ENCODE results near the gene RFX2. TPM values are rescaled to one million over a fixed set of nuclear protein-coding genes. Genes with fewer than 3 reads are reported as not detected.
A peak's percentile ranks its signal among the peaks of the same experiment; 100 is the strongest.

Gene RFX2
- total RNA-seq, 1 donor from 2014 or later: 1.2 TPM

DNA sequence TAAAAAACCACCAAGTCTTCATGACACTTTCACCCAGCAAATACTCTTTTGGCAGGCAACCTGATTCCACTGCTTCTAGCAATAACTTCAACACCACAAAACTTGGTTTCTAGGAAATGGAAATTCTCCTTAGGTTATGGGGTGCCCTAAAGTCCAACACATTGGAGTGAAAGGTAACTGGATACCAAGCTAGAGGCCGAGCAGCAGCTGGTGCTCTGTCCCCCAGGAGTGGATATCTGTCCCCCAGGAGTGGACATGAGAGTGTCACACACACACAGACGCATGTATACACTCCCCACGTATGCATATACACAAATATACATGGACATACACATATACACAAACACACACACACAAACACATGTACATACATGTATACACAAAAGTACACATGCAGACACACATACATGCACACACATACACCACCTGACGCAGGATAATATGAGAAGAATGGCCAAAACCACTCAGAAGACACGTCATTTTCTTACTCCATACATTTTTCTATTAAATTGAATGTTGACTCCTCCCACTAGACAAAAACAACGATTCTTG lies 50.8 kb downstream of the RFX2 start:
- Mint-ChIP-seq H3K9me3 (ENCODE audit: unreplicated experiment) (no peaks in the 10 kb centered on the region), H3K27me3 (ENCODE audit: unreplicated experiment) (peaks cover 13% of the 10 kb centered on the region), H3K27ac (ENCODE audit: unreplicated experiment) (peak overlapping the region; percentile 14), H3K4me1 (ENCODE audit: unreplicated experiment) (peaks cover 16% of the 10 kb centered on the region), H3K4me3 (ENCODE audit: unreplicated experiment) (no peak overlapping the region), H3K36me3 (ENCODE audit: low read depth, unreplicated experiment) (no peaks in the 10 kb centered on the region)
- TF ChIP-seq, protein P1, sequence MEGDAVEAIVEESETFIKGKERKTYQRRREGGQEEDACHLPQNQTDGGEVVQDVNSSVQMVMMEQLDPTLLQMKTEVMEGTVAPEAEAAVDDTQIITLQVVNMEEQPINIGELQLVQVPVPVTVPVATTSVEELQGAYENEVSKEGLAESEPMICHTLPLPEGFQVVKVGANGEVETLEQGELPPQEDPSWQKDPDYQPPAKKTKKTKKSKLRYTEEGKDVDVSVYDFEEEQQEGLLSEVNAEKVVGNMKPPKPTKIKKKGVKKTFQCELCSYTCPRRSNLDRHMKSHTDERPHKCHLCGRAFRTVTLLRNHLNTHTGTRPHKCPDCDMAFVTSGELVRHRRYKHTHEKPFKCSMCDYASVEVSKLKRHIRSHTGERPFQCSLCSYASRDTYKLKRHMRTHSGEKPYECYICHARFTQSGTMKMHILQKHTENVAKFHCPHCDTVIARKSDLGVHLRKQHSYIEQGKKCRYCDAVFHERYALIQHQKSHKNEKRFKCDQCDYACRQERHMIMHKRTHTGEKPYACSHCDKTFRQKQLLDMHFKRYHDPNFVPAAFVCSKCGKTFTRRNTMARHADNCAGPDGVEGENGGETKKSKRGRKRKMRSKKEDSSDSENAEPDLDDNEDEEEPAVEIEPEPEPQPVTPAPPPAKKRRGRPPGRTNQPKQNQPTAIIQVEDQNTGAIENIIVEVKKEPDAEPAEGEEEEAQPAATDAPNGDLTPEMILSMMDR (IDR thresholded peaks at IDR 0.05; ENCODE audit: unreplicated experiment): no peak
- no peak for DNase-seq (ENCODE audit: low spot score)

DNA sequence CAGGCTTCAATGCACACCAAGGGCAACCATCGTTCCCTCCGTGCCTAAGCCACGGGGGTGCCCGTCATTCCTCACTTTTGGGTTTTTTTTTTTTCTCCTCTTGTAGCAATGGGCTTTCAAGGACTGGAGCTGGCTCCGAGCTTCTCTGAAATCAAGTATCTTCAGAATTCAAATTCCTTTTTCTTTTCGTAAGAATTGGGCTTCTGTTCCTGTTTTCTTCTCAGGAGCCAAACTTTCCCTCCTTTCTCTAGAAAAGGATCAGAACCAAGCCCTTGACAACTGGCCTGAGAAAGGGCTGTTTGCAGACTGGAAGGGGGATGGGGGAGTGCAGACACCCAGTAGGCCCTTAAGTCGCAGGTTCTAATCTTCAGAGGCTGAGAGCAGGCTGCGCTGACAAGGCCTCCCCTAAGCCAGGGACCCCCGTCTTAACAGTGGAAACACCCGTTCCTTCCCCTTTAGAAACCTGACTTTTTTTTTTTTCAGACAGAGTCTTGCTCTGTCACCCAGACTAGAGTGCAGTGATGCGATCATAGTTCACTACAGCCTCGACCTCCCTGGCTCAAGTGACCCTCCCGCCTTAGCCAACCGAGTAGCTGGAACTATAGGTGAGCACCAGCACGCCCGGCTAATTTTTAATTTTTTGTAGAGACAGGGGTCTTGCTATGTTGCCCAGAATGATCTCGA lies 51.6 kb downstream of the RFX2 start:
- Mint-ChIP-seq H3K27me3 (ENCODE audit: unreplicated experiment) (peaks cover 13% of the 10 kb centered on the region), H3K4me1 (ENCODE audit: unreplicated experiment) (peaks cover 16% of the 10 kb centered on the region), H3K27ac (ENCODE audit: unreplicated experiment) (no peak overlapping the region)

DNA sequence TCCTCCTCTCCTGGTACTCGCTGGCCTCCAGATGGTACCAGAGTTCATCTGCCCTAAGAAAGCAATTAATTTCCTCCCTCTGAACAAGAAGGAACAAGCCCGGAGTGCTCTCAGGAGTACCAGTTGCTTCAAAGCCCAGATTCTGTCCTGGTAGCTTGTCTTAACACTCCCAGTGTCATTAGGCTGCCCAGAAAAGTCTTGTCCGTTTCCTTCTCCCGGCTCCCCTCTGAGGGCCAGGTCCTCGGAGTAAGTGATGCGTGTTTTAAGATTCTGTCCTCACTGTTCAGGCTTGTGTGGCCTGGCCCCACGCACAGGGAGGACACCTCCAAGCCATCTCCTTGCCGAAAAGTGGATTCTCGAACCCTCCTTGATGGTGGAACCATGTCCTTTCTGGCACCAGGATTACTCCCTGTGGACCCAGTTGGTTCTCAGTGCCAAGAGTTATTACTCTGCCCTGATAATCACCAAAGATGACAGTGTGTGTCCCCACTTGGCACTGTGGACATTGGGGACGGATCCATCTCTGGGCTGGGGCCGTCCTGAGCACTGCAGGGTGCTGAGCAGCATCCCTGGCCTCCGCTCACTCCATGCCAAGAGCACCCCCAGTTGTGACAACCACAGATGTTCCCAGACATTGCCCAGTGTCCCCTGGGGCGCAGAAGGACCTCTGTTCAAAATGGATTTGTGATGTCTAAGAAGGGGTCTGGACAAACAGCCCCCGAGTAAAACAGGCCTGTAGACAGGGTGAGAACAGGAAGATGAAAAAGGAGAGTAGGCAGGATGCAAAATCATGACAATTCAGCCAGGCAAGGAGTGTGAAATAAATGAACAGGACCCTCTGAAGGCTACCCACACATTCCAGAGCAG lies 52.4 kb downstream of the RFX2 start:
- H3K36me3 Mint-ChIP-seq (ENCODE audit: low read depth, unreplicated experiment): no peaks in the 10 kb centered on the region
- H3K27ac Mint-ChIP-seq (ENCODE audit: unreplicated experiment): peak overlapping the region; percentile 83
- DNase-seq (ENCODE audit: low spot score): no peak
- peaks cover 16% of the 10 kb centered on the region for H3K4me1 Mint-ChIP-seq (ENCODE audit: unreplicated experiment)
- H3K4me3 Mint-ChIP-seq (ENCODE audit: unreplicated experiment): no peak overlapping the region
- H3K9me3 Mint-ChIP-seq (ENCODE audit: unreplicated experiment): no peaks in the 10 kb centered on the region
- H3K27me3 Mint-ChIP-seq (ENCODE audit: unreplicated experiment): peaks cover 13% of the 10 kb centered on the region
- TF ChIP-seq, protein P1 (IDR thresholded peaks at IDR 0.05; ENCODE audit: unreplicated experiment): no peak

More for the DNA sequence above, 51.6 kb downstream of the RFX2 start:
- Mint-ChIP-seq H3K36me3 (ENCODE audit: low read depth, unreplicated experiment) (no peaks in the 10 kb centered on the region), H3K9me3 (ENCODE audit: unreplicated experiment) (no peaks in the 10 kb centered on the region), H3K4me3 (ENCODE audit: unreplicated experiment) (no peak overlapping the region)
- DNase-seq (ENCODE audit: low spot score): no peak
- TF ChIP-seq, protein P1 (IDR thresholded peaks at IDR 0.05; ENCODE audit: unreplicated experiment): no peak

DNA sequence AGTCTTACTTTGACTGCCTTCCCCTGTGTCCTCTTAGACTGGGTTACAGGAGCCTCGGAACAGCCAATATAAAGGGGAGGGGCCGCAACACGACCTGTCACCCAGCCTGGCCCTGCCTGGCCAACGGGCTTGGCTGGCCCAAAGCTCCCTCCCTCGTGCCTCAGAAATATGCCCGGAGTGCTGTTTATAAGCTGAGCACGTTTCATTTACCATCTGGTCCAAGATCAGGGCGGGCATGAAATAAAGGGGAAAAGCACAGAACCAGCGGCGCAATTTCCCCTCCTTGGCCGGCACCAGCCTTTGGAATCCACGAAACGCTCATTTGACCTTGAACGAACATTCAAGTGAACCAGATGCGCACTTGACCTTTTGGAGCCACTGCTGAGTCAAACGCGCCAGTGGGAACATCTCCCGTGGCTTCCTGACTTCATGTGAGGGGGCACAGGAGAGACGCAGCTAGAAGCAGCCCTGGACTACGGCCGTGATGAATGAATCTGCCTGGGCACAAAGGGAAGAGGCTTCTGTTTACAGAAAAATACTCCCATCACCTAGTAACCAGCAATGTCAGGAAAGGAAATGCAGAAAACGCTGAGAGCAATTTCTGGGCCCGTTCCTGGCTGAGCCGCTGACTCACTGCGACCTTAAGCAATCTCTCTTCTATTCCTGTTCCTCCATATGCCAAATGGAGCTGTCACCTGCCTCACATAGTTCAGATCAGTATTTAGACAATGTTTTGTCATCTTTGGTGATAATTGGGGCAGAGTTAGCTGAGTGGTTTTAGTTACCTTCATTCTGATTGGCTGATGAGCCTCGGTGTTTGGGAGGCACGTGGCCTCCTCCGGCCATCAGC lies 53.3 kb downstream of the RFX2 start:
- Mint-ChIP-seq H3K4me3 (ENCODE audit: unreplicated experiment) (no peak overlapping the region), H3K27ac (ENCODE audit: unreplicated experiment) (peak overlapping the region; percentile 83)
- TF ChIP-seq, protein P1 (IDR thresholded peaks at IDR 0.05; ENCODE audit: unreplicated experiment): no peak

More for the DNA sequence above, 53.3 kb downstream of the RFX2 start:
- H3K36me3 Mint-ChIP-seq (ENCODE audit: low read depth, unreplicated experiment): no peaks in the 10 kb centered on the region
- peaks cover 16% of the 10 kb centered on the region for H3K4me1 Mint-ChIP-seq (ENCODE audit: unreplicated experiment)
- H3K27me3 Mint-ChIP-seq (ENCODE audit: unreplicated experiment): peaks cover 11% of the 10 kb centered on the region
- no peaks in the 10 kb centered on the region for H3K9me3 Mint-ChIP-seq (ENCODE audit: unreplicated experiment)
- DNase-seq (ENCODE audit: low spot score): peak; percentile 30
